B cell (primary cell): Measurements from ENCODE around the gene GGACT.

Experiments
- EZH2 ChIP-seq: IDR thresholded peaks from 2 replicates; pipeline ENCODE4 v1.6.1; 2012; ENCODE audit warnings: borderline replicate concordance, low read depth, mild to moderate bottlenecking, moderate library complexity, low read length; ENCODE audit not compliant: insufficient read depth, poor library complexity, severe bottlenecking
- TF ChIP-seq, protein P1 (sequence below): fragments of 200-600 bp; IDR thresholded peaks from one replicate; pipeline ENCODE4 v1.8.0; 2022; ENCODE audit warnings: antibody characterized with exemption, mild to moderate bottlenecking

DNA sequence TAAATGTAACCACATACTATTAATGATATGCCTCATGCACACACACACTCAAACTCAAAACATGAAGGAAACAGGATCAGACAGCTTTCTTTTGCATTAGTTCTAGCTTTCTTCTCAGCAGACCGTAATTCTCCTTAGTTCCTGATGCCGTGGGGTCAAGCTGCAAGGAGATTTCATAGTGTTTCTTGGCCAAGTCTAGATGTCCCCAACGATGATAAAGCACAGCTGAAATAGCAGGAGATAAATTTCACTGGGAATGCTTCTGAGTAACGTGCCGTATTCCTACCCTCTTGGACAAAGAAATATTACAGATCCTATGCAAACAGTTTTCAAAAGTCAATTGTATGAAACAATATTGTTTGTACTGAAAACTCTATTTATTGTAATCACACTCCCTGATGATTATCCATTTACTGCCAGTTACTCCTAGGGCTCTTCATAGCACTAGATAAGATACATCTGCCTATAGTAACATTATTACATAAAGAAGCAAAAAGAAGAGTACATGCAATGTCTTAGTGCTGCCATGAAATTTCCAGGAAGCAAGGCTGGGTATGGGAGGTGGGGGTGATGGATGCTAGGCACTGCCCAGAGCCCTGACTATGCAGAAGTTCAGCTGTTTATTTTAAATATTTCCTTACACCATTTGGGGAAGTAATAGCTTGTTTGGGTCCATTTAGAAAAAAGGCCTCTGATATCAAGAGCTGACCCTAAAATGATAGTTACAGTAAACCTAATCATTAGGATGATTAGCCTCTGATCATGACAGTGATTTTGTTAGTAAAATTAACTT, 16.5 kb upstream of the GGACT start:
- TF ChIP-seq, protein P1, sequence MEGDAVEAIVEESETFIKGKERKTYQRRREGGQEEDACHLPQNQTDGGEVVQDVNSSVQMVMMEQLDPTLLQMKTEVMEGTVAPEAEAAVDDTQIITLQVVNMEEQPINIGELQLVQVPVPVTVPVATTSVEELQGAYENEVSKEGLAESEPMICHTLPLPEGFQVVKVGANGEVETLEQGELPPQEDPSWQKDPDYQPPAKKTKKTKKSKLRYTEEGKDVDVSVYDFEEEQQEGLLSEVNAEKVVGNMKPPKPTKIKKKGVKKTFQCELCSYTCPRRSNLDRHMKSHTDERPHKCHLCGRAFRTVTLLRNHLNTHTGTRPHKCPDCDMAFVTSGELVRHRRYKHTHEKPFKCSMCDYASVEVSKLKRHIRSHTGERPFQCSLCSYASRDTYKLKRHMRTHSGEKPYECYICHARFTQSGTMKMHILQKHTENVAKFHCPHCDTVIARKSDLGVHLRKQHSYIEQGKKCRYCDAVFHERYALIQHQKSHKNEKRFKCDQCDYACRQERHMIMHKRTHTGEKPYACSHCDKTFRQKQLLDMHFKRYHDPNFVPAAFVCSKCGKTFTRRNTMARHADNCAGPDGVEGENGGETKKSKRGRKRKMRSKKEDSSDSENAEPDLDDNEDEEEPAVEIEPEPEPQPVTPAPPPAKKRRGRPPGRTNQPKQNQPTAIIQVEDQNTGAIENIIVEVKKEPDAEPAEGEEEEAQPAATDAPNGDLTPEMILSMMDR: no peak
- no peak for TF ChIP-seq EZH2
